HEK293 (cell line): Measurements from ENCODE around the gene CNP.

Experiments
- KLF1 ChIP-seq: fragments of 450-650 bp; formaldehyde crosslinking; IDR thresholded peaks from 2 replicates; pipeline ENCODE4 v1.5.1; 2016; ENCODE audit warnings: missing biosample characterization, missing genetic modification characterization
- ZBTB7A ChIP-seq: fragments of 450-650 bp; formaldehyde crosslinking; IDR thresholded peaks from 2 replicates; pipeline ENCODE4 v1.5.1; 2016; ENCODE audit warnings: low read depth, missing biosample characterization, missing genetic modification characterization
- TF ChIP-seq, protein P1 (sequence below): fragments of 450-650 bp; formaldehyde crosslinking; IDR thresholded peaks from 2 replicates; pipeline ENCODE4 v1.5.1; 2017; ENCODE audit warnings: missing biosample characterization, missing genetic modification characterization
- TF ChIP-seq, protein P2 (sequence below): fragments of 450-650 bp; formaldehyde crosslinking; IDR thresholded peaks from 2 replicates; pipeline ENCODE4 v1.5.1; 2016; ENCODE audit warnings: missing biosample characterization, missing genetic modification characterization
- TF ChIP-seq, protein P3 (sequence below): fragments of 450-650 bp; formaldehyde crosslinking; IDR thresholded peaks from 2 replicates; pipeline ENCODE4 v1.5.1; 2016; ENCODE audit warnings: missing biosample characterization, missing genetic modification characterization
- TF ChIP-seq, protein P4 (sequence below): fragments of 450-650 bp; formaldehyde crosslinking; IDR thresholded peaks from 2 replicates; pipeline ENCODE4 v1.5.1; 2016; ENCODE audit warnings: missing biosample characterization, missing genetic modification characterization

DNA sequence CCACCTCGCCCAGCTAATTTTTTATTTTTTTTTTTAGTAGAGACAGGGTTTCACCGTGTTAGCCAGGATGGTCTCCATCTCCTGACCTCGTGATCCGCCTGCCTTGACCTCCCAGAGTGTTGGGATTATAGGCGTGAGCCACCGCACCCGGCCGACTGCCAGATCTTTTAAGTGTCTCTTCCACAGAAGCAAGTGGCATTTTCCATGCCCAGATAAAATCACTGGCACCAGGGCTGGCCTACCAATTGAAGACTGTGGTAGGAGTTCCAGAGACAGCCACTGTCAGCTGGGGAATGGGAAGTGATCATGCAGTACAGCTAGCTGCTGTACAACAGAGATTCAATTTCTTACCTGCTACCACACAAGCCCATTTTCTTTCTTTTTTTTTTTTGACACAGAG, 17.9 kb downstream of the CNP start:
- no peak for TF ChIP-seq ZBTB7A (tag by site-specific recombination)
- TF ChIP-seq KLF1 (tag by site-specific recombination) = no peak
- TF ChIP-seq, protein P1, sequence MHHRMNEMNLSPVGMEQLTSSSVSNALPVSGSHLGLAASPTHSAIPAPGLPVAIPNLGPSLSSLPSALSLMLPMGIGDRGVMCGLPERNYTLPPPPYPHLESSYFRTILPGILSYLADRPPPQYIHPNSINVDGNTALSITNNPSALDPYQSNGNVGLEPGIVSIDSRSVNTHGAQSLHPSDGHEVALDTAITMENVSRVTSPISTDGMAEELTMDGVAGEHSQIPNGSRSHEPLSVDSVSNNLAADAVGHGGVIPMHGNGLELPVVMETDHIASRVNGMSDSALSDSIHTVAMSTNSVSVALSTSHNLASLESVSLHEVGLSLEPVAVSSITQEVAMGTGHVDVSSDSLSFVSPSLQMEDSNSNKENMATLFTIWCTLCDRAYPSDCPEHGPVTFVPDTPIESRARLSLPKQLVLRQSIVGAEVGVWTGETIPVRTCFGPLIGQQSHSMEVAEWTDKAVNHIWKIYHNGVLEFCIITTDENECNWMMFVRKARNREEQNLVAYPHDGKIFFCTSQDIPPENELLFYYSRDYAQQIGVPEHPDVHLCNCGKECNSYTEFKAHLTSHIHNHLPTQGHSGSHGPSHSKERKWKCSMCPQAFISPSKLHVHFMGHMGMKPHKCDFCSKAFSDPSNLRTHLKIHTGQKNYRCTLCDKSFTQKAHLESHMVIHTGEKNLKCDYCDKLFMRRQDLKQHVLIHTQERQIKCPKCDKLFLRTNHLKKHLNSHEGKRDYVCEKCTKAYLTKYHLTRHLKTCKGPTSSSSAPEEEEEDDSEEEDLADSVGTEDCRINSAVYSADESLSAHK (tag by site-specific recombination) = no peak
- TF ChIP-seq, protein P2, sequence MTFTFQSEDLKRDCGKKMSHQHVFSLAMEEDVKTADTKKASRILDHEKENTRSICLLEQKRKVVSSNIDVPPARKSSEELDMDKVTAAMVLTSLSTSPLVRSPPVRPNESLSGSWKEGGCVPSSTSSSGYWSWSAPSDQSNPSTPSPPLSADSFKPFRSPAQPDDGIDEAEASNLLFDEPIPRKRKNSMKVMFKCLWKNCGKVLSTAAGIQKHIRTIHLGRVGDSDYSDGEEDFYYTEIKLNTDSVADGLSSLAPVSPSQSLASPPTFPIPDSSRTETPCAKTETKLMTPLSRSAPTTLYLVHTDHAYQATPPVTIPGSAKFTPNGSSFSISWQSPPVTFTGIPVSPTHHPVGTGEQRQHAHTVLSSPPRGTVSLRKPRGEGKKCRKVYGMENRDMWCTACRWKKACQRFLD (tag by site-specific recombination) = no peak
- TF ChIP-seq, protein P3, sequence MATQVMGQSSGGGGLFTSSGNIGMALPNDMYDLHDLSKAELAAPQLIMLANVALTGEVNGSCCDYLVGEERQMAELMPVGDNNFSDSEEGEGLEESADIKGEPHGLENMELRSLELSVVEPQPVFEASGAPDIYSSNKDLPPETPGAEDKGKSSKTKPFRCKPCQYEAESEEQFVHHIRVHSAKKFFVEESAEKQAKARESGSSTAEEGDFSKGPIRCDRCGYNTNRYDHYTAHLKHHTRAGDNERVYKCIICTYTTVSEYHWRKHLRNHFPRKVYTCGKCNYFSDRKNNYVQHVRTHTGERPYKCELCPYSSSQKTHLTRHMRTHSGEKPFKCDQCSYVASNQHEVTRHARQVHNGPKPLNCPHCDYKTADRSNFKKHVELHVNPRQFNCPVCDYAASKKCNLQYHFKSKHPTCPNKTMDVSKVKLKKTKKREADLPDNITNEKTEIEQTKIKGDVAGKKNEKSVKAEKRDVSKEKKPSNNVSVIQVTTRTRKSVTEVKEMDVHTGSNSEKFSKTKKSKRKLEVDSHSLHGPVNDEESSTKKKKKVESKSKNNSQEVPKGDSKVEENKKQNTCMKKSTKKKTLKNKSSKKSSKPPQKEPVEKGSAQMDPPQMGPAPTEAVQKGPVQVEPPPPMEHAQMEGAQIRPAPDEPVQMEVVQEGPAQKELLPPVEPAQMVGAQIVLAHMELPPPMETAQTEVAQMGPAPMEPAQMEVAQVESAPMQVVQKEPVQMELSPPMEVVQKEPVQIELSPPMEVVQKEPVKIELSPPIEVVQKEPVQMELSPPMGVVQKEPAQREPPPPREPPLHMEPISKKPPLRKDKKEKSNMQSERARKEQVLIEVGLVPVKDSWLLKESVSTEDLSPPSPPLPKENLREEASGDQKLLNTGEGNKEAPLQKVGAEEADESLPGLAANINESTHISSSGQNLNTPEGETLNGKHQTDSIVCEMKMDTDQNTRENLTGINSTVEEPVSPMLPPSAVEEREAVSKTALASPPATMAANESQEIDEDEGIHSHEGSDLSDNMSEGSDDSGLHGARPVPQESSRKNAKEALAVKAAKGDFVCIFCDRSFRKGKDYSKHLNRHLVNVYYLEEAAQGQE (tag by site-specific recombination) = no peak
- TF ChIP-seq, protein P4, sequence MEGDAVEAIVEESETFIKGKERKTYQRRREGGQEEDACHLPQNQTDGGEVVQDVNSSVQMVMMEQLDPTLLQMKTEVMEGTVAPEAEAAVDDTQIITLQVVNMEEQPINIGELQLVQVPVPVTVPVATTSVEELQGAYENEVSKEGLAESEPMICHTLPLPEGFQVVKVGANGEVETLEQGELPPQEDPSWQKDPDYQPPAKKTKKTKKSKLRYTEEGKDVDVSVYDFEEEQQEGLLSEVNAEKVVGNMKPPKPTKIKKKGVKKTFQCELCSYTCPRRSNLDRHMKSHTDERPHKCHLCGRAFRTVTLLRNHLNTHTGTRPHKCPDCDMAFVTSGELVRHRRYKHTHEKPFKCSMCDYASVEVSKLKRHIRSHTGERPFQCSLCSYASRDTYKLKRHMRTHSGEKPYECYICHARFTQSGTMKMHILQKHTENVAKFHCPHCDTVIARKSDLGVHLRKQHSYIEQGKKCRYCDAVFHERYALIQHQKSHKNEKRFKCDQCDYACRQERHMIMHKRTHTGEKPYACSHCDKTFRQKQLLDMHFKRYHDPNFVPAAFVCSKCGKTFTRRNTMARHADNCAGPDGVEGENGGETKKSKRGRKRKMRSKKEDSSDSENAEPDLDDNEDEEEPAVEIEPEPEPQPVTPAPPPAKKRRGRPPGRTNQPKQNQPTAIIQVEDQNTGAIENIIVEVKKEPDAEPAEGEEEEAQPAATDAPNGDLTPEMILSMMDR (tag by site-specific recombination) = no peak
